GM18951 (cell line): ENCODE data around the gene ADAP1.

Experiments used
- POLR2A ChIP-seq: IDR thresholded peaks from 4 replicates; pipeline ENCODE4 v1.6.1; 2011; ENCODE audit warnings: mild to moderate bottlenecking; ENCODE audit not compliant: insufficient read length, insufficient read depth; ENCODE audit errors: extremely low read depth
- in situ Hi-C: fragments of 300-500 bp; cut with MboI; formaldehyde crosslinking; loops from one replicate; pipeline ENCODE4 v1.12.0; 2022; ENCODE audit warnings: low sequenced_read_pairs, mixed read lengths, inconsistent platforms; ENCODE audit not compliant: unreplicated experiment

ADAP1 gene

DNA sequence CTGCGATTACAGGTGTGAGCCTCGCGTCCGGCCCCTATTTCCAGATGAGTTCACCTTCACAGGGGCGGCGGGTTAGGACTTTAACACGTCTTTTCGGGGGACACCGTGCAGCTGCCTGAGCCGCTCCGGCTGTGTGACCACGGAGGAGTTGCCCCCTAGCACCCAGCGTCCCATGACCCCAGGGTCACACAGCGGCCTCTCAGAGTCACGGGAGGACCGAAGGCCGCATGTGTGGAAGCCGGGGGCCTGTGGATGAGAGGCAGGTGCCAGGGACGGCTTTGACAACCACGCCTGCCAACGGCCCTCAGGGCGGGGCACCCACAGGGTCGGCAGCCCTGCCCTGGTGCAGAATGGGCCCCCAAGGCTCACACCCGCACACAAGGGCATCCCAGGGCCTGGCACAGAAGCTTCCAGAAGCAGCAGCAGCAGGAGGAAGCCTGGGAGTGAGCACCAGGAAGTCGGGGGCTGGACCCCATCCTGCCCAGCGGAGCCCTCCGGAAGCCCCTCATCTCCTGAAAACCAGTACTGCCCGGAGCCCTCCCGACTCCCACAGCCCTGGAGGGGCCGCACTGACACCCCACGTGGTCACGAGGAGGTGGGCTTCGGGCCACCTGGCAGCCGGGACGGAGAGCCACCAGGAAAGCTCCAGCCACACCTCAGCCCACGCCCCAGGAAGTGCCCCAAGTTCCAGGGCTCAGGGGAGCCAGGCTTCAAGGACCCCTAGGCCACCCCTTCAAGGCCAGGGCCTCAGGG, 32.7 kb downstream of the ADAP1 start:
- in situ Hi-C loops, result no loop called here
- TF ChIP-seq POLR2A, result no peak

DNA sequence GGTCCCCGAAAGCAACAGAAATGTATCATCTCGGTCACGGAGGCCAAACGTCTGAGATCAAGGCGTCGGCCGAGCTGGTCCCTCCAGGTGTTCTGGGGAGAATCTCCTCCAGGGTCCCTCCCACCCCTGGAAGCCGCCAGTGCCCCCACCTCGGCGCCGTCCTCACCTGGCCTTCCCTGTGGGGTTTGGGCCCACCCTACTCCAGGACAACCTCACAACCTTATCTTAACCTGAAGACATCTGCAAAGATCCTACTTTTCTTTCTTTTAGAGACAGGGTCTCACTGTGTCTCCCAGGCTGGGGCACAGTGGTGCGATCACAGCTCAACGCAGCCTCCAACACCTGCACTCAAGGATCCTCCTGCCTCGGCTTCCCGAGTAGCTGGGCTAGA, 33.4 kb downstream of the ADAP1 start:
- no peak for TF ChIP-seq POLR2A
- in situ Hi-C loops, result no loop called here

DNA sequence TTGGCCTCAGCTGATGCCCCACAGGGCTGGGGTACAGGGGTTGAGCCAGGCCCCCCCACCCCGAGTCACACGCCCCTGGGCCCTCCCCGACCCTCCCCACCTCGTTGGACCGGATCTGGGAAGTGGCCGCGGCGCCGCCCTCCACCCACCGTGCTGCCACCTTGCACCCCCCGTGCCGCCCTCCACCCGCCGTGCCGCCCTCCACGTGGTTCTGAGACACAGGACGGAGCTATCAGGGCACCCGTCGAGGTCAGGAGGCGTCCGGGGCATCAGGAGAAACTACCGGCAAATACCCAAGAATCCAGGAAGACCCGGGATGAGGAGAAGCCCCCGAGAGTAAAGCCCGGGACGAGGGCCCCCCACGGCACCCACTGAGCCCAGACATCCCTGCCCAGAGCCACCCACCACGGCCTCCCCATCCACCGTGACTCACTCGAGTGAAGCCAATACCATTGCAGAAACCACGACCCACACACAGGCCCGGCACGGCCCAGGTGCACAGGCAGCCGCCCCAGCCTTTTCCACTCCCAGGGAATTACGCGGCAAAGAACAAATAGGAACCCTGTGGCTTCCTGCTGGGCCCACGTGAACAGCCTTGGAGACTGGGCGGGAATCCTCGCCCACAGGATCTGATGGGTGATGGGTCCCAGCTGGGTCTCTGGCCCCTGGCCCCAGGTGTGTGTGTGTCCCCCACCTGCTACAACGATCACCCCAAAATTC, 34.0 kb downstream of the ADAP1 start:
- in situ Hi-C loops, result no loop called here
- TF ChIP-seq POLR2A, result no peak

DNA sequence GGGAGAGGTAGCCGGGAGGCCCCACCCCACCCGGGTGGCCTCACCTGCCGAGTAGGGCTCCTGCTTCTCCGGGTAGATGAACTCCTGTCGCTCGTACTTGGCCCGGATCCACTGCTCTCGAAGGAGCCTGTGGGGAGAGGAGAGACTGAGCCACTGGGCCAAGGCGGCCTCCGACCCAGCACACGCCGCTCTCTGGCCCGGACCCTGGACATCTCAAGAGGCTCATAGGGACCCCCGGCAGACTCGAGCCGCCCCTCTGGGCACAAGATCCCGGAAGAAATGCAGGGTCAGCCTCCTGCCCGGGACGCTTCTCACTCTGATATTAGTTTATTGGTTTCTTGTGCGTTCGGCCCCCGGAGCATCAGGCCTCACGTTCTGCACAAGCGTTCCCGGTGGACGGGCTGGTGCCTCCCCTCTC, 34.5 kb downstream of the ADAP1 start:
- in situ Hi-C loops, result no loop called here
- TF ChIP-seq POLR2A, result no peak

DNA sequence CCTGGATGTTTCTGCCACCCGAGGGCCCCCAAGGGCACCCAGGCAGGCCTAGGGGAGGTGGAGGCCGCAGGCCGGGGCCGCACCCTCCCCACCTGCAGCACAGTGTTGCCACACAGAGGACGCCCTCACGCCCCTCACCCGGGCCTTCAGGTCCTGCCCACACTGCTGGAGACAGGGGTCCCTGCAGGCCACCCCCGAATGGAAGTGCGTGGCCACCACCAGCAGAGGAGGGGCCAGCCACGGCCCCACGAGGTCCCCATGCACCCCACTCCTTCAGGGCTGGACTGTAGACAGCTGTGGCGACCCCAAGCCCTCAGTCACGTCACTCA, 35.4 kb downstream of the ADAP1 start:
- in situ Hi-C loops, result no loop called here

DNA sequence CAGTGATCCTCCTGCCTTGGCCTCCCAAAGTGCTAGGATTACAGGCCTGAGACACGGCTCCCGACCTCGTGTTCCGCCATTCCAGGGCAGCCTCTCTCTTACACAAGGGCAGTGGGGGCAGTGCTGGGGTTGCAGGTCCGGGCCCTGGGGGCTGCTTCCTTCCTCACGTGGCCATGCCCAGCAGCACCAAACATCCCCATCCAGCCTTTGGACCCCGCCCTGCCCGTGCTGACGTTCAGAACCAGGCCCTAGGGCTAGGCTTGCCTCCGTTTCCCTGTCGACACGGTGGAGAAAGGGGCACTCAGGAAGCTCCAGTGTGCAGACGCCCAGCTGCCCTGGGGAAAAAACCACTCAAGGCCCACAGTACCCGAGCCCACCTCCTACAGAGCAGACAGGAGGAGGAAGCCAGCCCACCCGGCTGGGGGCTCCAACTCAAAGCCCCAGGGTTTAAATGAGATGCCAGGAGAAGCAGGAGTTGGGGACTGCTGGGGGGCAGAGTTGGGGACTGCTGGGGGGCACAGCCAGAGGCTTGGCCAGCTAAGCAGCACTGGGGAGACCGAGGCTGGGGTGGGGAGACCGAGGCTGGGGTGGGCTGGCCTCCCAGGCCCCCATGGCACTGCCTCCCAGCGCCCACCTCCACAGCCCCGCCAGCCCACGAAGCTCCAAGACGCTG, 35.9 kb downstream of the ADAP1 start:
- in situ Hi-C loops, result no loop called here
- TF ChIP-seq POLR2A, result no peak

More for the DNA sequence above, 35.4 kb downstream of the ADAP1 start:
- no peak for TF ChIP-seq POLR2A

DNA sequence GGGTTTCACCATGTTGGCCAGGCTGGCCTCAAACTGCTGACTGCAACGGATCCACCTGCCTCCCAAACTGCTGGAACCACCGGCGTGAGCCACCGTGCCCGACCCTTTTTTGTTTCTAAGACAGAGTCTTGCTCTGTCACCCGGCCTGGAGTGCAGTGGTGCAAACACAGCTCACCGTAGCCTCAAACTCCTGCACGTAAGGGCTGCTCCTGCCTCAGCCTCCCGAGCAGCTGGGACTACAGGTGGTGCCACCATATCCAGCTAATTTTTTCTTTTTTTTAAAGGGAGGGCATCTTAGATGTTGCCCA, 36.4 kb downstream of the ADAP1 start:
- in situ Hi-C loops, result no loop called here
- no peak for TF ChIP-seq POLR2A

DNA sequence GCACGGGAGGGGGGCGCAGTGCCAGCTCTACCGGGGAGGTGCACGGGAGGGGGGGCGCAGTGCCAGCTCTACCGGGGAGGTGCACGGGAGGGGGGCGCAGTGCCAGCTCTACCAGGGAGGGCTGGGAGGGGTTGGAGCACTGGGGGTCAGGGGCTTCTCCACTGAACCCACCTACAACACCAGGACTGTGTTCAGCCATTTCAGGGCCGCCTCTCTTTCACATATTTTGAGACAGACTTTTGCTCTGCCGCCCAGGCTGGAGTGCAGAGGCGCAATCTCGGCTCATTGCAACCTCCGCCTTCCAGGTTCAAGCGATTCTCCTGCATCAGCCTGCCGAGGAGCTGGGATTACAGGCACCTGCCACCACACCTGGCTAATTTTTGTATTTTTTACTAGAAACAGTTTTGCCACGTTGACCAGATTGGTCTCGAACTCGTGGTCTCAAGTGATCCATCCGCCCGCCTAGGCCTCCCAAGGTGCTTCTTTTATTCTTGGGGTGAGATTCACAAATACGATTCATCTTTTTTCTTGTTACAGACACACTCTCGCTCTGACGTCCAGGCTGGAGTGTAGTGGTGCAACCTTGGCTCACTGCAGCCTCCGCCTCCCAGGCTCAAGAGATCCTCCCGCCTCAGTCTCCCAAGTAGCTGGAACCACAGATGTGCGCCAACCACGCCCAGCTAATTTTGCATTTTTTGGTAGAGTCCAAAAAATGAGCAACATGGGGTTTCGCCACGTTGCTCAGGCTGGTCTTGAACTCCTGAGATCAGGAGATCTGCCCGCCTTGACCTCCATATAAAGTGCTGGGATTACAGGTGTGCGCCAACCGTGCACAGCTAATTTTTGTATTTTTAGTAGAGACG, 37.0 kb downstream of the ADAP1 start:
- TF ChIP-seq POLR2A, result no peak
- in situ Hi-C loops, result no loop called here

DNA sequence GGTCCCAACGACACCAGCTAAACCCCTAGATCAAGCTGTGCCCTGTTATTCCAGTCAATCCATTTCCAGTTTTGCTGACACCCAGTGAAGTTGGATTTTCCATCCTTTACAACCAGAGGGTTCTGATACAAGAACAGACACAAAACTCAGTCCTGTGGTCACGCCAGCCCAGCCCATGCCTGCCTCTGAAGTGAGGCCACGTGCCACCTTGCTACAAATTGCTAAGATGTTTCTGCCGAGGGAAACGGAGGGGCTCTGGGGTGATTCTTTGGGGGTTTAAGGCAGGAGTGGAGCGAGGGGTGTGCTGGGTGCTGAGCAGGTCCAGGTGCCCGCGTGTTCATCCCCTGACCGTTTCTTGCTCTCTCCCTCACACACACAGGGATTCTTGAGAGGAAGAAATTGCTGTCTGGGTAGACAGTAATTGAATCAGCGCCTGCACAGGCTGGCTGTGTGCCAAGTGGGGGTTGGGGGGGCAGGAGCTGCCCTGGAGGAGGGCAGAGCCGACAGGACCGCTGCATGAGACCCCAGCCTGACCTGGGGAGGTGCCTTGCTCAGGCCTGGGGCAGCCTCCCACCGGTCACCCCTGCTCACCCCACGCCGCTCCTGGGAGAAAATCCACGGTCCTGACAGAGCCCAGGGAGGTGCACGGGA, 38.1 kb downstream of the ADAP1 start:
- in situ Hi-C loops, result no loop called here
- TF ChIP-seq POLR2A, result no peak

DNA sequence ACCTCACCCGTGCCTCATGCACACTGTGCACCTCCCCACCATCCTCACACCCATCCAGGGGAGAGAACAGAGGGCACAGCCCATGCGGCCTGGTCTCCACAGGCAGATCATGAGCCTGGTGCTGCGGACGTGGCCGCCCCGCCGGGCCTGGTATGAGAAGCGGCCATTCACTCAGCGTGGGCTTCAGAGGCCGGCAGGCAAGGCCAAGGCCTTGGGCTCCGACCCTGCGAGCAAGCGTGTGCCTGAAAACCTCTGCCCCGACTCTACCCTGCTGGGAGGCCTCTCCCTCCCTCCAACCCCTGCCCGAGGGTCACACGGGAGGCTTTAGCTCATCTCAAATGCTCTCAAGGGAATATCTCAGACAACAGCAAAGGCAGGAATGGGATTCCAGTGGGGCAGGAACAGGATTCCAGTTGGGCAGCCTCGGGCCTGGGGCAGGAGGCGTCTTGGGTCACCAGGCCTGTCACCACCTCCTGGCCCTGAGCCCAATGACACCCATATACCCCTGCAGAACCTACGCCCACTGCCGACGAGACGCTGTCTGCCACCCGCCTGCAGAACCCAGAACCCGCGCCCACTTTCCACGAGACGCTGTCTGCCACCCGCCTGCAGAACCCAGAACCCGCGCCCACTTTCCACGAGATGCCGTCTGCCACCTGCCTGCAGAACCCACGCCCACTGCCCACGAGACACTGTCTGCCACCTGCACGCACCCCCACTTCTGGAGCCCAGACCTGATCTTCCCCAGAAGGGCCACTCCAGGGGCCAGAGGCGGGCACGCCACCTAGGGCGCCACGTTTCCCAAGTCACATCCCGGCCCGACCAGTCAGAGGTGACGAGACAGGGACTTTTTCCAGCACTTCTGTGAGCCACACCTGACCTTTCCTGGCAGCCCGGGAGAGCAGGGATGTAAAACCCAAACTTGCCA, 38.9 kb downstream of the ADAP1 start:
- in situ Hi-C loops, result no loop called here
- TF ChIP-seq POLR2A, result no peak

DNA sequence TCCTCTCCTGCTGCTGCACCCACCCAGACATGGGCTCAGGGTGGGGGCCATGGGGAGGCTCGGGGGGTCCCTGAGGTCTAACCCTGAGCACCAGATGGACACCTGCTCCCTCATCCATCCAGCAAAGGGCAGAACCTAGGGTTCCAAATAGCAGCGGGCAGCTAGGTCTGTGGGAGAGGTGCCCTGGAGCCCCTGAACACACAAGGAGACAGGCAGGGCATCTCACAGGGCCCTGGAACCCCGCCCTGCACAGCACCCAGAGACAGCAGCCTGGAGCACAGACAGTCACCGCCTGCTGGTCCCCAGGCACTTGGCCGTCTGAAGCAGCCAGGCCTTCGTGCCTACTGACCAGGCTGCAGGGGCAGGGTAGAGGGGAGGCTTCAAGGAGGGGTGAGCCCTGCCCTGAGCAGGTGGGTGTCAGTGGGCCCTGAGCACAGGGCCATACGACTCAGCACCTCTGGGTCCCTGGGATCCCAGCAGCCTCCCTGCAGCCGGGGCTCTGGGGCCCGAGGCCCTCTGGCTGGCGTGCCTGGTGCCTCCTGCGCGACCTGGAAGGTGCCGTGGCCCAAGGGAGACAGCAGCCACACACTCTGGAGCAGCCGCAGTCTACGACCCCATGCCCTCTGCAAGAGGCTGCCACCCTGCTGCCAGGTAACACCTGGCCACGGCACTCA, 39.8 kb downstream of the ADAP1 start:
- TF ChIP-seq POLR2A, result no peak
- in situ Hi-C loops, result no loop called here
